ENCODE measurements around the gene HMG20B. TPM values are rescaled to one million over a fixed set of nuclear protein-coding genes. Genes with fewer than 3 reads are reported as not detected.
A peak's percentile ranks its signal among the peaks of the same experiment; 100 is the strongest.

Gene HMG20B
- total RNA-seq, 1 experiment from 2014 or later, result 186 TPM

DNA sequence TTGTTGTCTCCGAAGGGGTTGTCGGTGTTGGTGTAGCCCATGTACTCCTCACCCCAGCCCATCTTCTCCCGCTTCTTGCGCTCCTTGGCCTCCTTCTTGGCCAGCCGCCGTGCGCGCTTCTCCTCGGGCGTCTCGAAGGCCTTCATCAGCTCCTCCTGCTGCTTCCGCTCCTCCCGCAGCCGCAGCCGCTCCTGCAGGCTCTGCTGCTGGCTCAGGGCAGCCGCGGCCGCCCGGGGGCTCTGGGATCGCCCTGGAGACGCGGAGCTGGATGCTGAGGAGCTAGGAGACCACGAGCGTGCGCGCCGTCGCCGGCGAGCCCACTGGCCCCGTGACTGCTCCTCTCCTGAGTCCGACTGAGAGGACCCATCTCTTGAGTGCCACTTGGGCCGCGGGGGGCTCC, 51.0 kb downstream of the HMG20B start:
- Histone ChIP-seq H3K9me2 (ENCODE audit: insufficient read depth) (no peaks in the 10 kb centered on the region), H3K36me3 (ENCODE audit: control insufficient read depth in 1 of 2, insufficient read depth in 2 of 2, low read length in 2 of 2) (peaks cover 0 to 5% of the 10 kb centered on the region in 2 experiments; a peak in 2 of 4 replicates), H4K20me1 (ENCODE audit: insufficient read depth) (peaks cover 5% of the 10 kb centered on the region; the same call in 1 of the 2 replicates), H3K9me3 (ENCODE audit: control insufficient read depth in 1 of 2, insufficient read depth in 1 of 2, low read depth in 1 of 2, low read length in 2 of 2) (no peaks in the 10 kb centered on the region), H3K4me3 (replicated peaks in 1 of 2; ENCODE audit: low read depth in 1 of 2, low read length in 2 of 2) (no peak overlapping the region), H3K4me1 (ENCODE audit: control insufficient read depth in 1 of 2, insufficient read depth in 2 of 2, low read length in 2 of 2) (peaks cover 7 to 21% of the 10 kb centered on the region in 2 experiments; a peak in 3 of 4 replicates), H3K9ac (ENCODE audit: low read length) (no peak overlapping the region), H3K27ac (ENCODE audit: low read depth, low read length) (no peak overlapping the region), H3K27me3 (ENCODE audit: insufficient read depth, low read length) (no peaks in the 10 kb centered on the region), H2AFZ (ENCODE audit: low read depth, low read length, poor library complexity, severe bottlenecking) (no peak overlapping the region), H3K79me2 (ENCODE audit: insufficient read depth, low read length) (peaks cover 32% of the 10 kb centered on the region), H3K4me2 (ENCODE audit: low read length) (no peak overlapping the region)
- ChIA-PET RAD21 (ENCODE audit: low non-redundant PET in 1 of 2, low total read pairs in 2 of 2, uncharacterized antibody in 2 of 2, unreplicated experiment in 2 of 2) (no interaction called here), POLR2A (interaction anchor here (1.0 kb wide), 1 partner anchor 15 kb away, joined by 3 read pairs; no protein-coding TSS in a partner anchor), CTCF (no interaction called here)
- intact Hi-C loops (cut with micrococcal nuclease), result no loop called here
- no TSS peak for BruUV-seq (replicated peaks)
- DNase-seq (ENCODE audit: low read depth, low spot score) (no peak), ATAC-seq (no peak)
- TF ChIP-seq, protein P1, sequence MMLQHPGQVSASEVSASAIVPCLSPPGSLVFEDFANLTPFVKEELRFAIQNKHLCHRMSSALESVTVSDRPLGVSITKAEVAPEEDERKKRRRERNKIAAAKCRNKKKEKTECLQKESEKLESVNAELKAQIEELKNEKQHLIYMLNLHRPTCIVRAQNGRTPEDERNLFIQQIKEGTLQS (IDR thresholded peaks at IDR 0.05), result no peak
- TF ChIP-seq CEBPB (IDR thresholded peaks at IDR 0.05; ENCODE audit: low read depth), result no peak
- no peak for TF ChIP-seq SIN3A (IDR thresholded peaks at IDR 0.05; ENCODE audit: low read depth)
- no peak for TF ChIP-seq POLR2A (IDR thresholded peaks at IDR 0.05; ENCODE audit: borderline replicate concordance, extremely low read depth, insufficient read depth, insufficient read length)
- TF ChIP-seq ZNF274 (IDR thresholded peaks at IDR 0.05; ENCODE audit: low read depth, low read length), result no peak
- TF ChIP-seq SP1 (IDR thresholded peaks at IDR 0.05; ENCODE audit: low read depth), result no peak
- TF ChIP-seq YY1 (IDR thresholded peaks at IDR 0.05; ENCODE audit: extremely low read depth, insufficient replicate concordance, low read depth, low read length), result no peak
- TF ChIP-seq MAX (IDR thresholded peaks at IDR 0.05), result no peak

- RAD21 ChIA-PET (ENCODE audit: low non-redundant PET in 1 of 2, low total read pairs in 2 of 2, uncharacterized antibody in 2 of 2, unreplicated experiment in 2 of 2), result no interaction called here
- POLR2A ChIA-PET, result no interaction called here
- H3K9me2 ChIP-seq (ENCODE audit: insufficient read depth), result no peaks in the 10 kb centered on the region
- no peak overlapping the region for H2AFZ ChIP-seq (ENCODE audit: low read depth, low read length, poor library complexity, severe bottlenecking)
- no peak for DNase-seq (ENCODE audit: low read depth, low spot score)
- peaks cover 32% of the 10 kb centered on the region for H3K79me2 ChIP-seq (ENCODE audit: insufficient read depth, low read length)
- CTCF ChIA-PET, result no interaction called here
- H3K9ac ChIP-seq (ENCODE audit: low read length), result peak overlapping the region; percentile 93
- no peak for TF ChIP-seq EZH2phosphoT487 (IDR thresholded peaks at IDR 0.05; ENCODE audit: borderline replicate concordance)
- TF ChIP-seq RAD21 (IDR thresholded peaks at IDR 0.05; ENCODE audit: low read depth), result no peak
- TF ChIP-seq EGR1 (IDR thresholded peaks at IDR 0.05; ENCODE audit: low read depth), result no peak
- TF ChIP-seq POLR2A (IDR thresholded peaks at IDR 0.05; ENCODE audit: borderline replicate concordance, extremely low read depth, insufficient read depth, insufficient read length), result no peak
- TF ChIP-seq JUND (IDR thresholded peaks at IDR 0.05), result no peak
- TF ChIP-seq YY1 (IDR thresholded peaks at IDR 0.05; ENCODE audit: extremely low read depth, insufficient replicate concordance, low read depth, low read length), result no peak
- TF ChIP-seq FOSL1 (IDR thresholded peaks at IDR 0.05; ENCODE audit: low read depth), result no peak
- TF ChIP-seq, protein P1 (IDR thresholded peaks at IDR 0.05), result no peak
- TF ChIP-seq, protein P2, sequence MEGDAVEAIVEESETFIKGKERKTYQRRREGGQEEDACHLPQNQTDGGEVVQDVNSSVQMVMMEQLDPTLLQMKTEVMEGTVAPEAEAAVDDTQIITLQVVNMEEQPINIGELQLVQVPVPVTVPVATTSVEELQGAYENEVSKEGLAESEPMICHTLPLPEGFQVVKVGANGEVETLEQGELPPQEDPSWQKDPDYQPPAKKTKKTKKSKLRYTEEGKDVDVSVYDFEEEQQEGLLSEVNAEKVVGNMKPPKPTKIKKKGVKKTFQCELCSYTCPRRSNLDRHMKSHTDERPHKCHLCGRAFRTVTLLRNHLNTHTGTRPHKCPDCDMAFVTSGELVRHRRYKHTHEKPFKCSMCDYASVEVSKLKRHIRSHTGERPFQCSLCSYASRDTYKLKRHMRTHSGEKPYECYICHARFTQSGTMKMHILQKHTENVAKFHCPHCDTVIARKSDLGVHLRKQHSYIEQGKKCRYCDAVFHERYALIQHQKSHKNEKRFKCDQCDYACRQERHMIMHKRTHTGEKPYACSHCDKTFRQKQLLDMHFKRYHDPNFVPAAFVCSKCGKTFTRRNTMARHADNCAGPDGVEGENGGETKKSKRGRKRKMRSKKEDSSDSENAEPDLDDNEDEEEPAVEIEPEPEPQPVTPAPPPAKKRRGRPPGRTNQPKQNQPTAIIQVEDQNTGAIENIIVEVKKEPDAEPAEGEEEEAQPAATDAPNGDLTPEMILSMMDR (IDR thresholded peaks at IDR 0.05 in 2 of 3, conservative IDR thresholded peaks at IDR 0.05 in 1 of 3; ENCODE audit: borderline replicate concordance in 1 of 3, insufficient read depth in 1 of 3, low read depth in 2 of 3, low read length in 2 of 3), result no peak
- TF ChIP-seq MAX (IDR thresholded peaks at IDR 0.05), result no peak
- TF ChIP-seq CEBPB (IDR thresholded peaks at IDR 0.05; ENCODE audit: low read depth), result no peak
- no peak for TF ChIP-seq SIN3A (IDR thresholded peaks at IDR 0.05; ENCODE audit: low read depth)
- no peak for TF ChIP-seq SP1 (IDR thresholded peaks at IDR 0.05; ENCODE audit: low read depth)
- H3K27ac ChIP-seq (ENCODE audit: low read depth, low read length), result peak overlapping the region; percentile 89
- H4K20me1 ChIP-seq (ENCODE audit: insufficient read depth), result peaks cover 5% of the 10 kb centered on the region; the same call in 1 of the 2 replicates
- no peaks in the 10 kb centered on the region for H3K27me3 ChIP-seq (ENCODE audit: insufficient read depth, low read length)
- peak overlapping the region; percentile 99 for H3K4me2 ChIP-seq (ENCODE audit: low read length)
- TSS peak; percentile 41 for BruUV-seq (replicated peaks)
- intact Hi-C loops (cut with micrococcal nuclease), result loop anchor here (5.0 kb wide), 1 partner anchor 79 kb away; no protein-coding TSS in a partner anchor
- H3K4me1 ChIP-seq (ENCODE audit: control insufficient read depth in 1 of 2, insufficient read depth in 2 of 2, low read length in 2 of 2), result peaks cover 7 to 21% of the 10 kb centered on the region in 2 experiments; a peak in 3 of 4 replicates
- ATAC-seq, result peak; percentile 4
- H3K36me3 ChIP-seq (ENCODE audit: control insufficient read depth in 1 of 2, insufficient read depth in 2 of 2, low read length in 2 of 2), result 0 out of 4 replicates have a peak, but pooled peaks cover 0 to 5% of the 10 kb centered on the region in 2 experiments
- no peaks in the 10 kb centered on the region for H3K9me3 ChIP-seq (ENCODE audit: control insufficient read depth in 1 of 2, insufficient read depth in 1 of 2, low read depth in 1 of 2, low read length in 2 of 2)
- peak overlapping the region; percentile 98 to 100 for H3K4me3 ChIP-seq (replicated peaks in 1 of 2; ENCODE audit: low read depth in 1 of 2, low read length in 2 of 2)
These were observed 53.3 kb downstream of the HMG20B start for GRCh38 chr19:3625996-3626472.

All from HCT116 (cell line).